ENCODE data around the gene RIBC2.

The RIBC2 gene

DNA sequence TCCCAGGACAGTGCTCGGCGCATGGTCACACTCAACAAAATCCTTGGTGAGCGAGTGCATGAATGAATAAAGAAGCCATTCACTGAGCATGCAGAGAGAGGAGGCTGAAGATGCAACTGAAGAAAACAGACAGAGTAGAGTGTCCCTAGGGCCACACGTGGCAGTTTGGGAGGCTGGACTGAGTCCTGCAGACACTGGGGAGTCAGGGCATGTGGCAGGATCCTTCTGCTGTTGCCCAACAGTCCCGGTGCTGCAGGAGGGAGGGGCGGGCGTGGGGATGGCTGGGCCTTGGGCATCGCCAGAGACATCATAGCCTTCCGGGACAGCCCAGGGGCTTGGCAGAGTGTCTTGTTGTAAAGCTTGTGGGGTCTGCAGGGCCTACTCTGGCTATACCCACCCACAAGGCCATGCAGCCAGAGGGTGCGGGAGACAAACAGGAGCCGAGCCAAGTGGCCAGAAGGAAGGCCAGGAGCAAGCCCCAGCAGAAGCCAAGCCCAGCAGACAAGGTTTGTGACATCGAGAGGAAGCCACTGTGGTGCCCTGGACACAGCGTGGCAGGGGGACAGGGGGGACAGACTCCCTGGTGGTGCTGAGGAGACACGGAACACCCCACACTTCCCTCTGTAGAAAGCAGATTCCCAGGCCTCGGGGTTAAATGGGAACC, 62.5 kb downstream of the RIBC2 start:
- no peak for DNase-seq

DNA sequence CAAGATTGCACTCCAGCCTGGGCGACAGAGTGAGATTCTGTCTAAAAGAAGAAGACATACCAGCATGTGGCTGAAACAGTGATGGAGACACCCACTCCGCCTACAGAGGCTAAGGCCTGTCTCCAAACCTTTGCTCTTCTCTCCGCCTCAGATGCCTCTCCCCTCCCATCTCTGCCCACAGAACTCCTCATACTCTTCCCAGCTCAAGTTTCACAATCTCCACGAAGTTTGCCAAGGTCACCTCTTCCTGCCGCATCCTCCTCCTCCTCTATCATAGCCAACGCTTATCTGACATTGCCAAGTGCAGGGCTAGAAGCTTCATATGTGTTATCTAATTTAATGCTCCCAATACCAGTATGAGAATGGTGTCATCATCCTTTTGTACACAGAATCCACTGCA, 63.3 kb downstream of the RIBC2 start:
- no peak for DNase-seq

GRCh38 chr22:45477366-45478107, 64.0 kb downstream of the RIBC2 start:
- no peak for DNase-seq

- no peak for DNase-seq
These were observed 64.7 kb downstream of the RIBC2 start for GRCh38 chr22:45478108-45478771.

DNA sequence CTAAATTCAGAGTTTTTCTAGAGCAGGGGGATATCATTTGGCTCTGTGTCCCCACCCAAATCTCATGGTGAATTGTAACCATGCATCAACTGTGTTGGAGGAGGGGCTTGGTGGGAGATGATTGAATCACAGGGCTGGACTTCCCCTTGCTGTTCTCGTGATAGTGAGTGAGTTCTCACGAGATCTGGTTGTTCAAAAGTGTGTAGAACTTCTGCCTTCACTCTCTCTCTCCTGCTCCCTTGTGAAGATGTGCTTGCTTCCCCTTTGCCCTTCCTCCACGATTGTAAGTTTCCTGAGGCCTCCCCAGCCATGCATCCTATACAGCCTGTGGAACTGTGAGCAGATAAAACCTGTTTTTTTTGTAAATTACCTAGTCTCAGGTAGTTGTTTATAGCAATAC, 67.2 kb downstream of the RIBC2 start:
- no peak for DNase-seq

- no peak for DNase-seq
These were observed 68.2 kb downstream of the RIBC2 start for GRCh38 chr22:45481661-45482060.
